CD4-positive, alpha-beta memory T cell (primary cell): ENCODE data around the gene CMC4. TPM values are rescaled to one million over a fixed set of nuclear protein-coding genes. Genes with fewer than 3 reads are reported as not detected.

ENCODE experiments used
- CTCF ChIA-PET: fragments of 350-600 bp; sonication (Branson Sonifier 250); formaldehyde crosslinking; loops from one replicate; lab custom pipeline; 2021; ENCODE audit warnings: inconsistent platforms; ENCODE audit not compliant: partially characterized antibody; lab: Charles Lee
- POLR2A ChIA-PET: fragments of 350-600 bp; sonication (Branson Sonifier 250); formaldehyde crosslinking; loops from one replicate; lab custom pipeline; 2021; ENCODE audit not compliant: partially characterized antibody; lab: Charles Lee
- DNase-seq, 5 donors: peaks; one replicate each; pipeline versions ENCODE4 v3.0.0 to v3.0.0-alpha.2; 2020 to 2022; ENCODE audit warnings: mixed read lengths in 1 of 5
- H3K27ac ChIP-seq: one replicate; pipeline ENCODE4 v1.7.0; 2013; ENCODE audit warnings: low read depth, low read length
- H3K27me3 ChIP-seq: 2 replicates; pipeline ENCODE4 v1.7.0; 2013; ENCODE audit warnings: mild to moderate bottlenecking, low read length, moderate library complexity; ENCODE audit not compliant: insufficient read depth
- H3K36me3 ChIP-seq: 2 replicates; pipeline ENCODE4 v1.7.0; 2013; ENCODE audit warnings: mild to moderate bottlenecking, low read length, moderate library complexity; ENCODE audit not compliant: insufficient read depth
- H3K4me1 ChIP-seq: 2 replicates; pipeline ENCODE4 v1.7.0; 2013; ENCODE audit warnings: mild to moderate bottlenecking, low read length, moderate library complexity; ENCODE audit not compliant: insufficient read depth
- H3K4me3 ChIP-seq, 2 donors: one replicate each; pipeline ENCODE4 v1.7.0; 2013; ENCODE audit warnings: low read length in 2 of 2, mild to moderate bottlenecking in 1 of 2
- H3K9me3 ChIP-seq, 2 donors: one replicate each; pipeline ENCODE4 v1.7.0; 2013; ENCODE audit warnings: low read length in 2 of 2, control low read depth in 1 of 2; ENCODE audit not compliant: control insufficient read depth in 1 of 2
- H3K27ac Mint-ChIP-seq, 7 donors: one replicate each; pipeline ENCODE4 v1.8.0; 2020 to 2021; ENCODE audit warnings: mixed read lengths in 7 of 7, mild to moderate bottlenecking in 6 of 7, inconsistent platforms in 3 of 7, moderate library complexity in 3 of 7
- H3K27me3 Mint-ChIP-seq, 2 donors: one replicate each; pipeline ENCODE4 v1.8.0; 2020 to 2021; ENCODE audit warnings: mixed read lengths in 2 of 2
- H3K36me3 Mint-ChIP-seq, 2 donors: one replicate each; pipeline ENCODE4 v1.8.0; 2020 to 2021; ENCODE audit warnings: mixed read lengths in 2 of 2, inconsistent platforms in 1 of 2, mild to moderate bottlenecking in 1 of 2
- H3K4me1 Mint-ChIP-seq, 4 donors: one replicate each; pipeline ENCODE4 v1.8.0; 2020 to 2021; ENCODE audit warnings: mixed read lengths in 4 of 4, mild to moderate bottlenecking in 1 of 4
- H3K4me3 Mint-ChIP-seq, 8 donors: one replicate each; pipeline ENCODE4 v1.8.0; 2020 to 2021; ENCODE audit warnings: mixed read lengths in 8 of 8, mild to moderate bottlenecking in 7 of 8, moderate library complexity in 6 of 8, inconsistent platforms in 3 of 8
- H3K9me3 Mint-ChIP-seq, 8 donors: one replicate each; pipeline ENCODE4 v1.8.0; 2020 to 2021; ENCODE audit warnings: mixed read lengths in 8 of 8, mild to moderate bottlenecking in 5 of 8, inconsistent platforms in 3 of 8, moderate library complexity in 1 of 8
- intact Hi-C: fragments of 100-400 bp; cut with micrococcal nuclease; formaldehyde crosslinking; loops from one replicate; pipeline ENCODE4 v1.15.1; 2023
- polyA plus RNA-seq, 2 donors: library from polyadenylated mRNA; unstranded; fragments of 300-500 nt; fragmentation: Illumina TruSeq; gene quantifications; one replicate each; pipeline ENCODE4 v1.2.3, GENCODE V29; 2021
- total RNA-seq, 2 experiments: library from RNA; stranded (reverse); gene quantifications; one replicate each; pipeline ENCODE4 v1.2.3, GENCODE V29; 2021

Gene CMC4
- total and polyA plus RNA-seq, 4 experiments from 2014 or later: 6.1 to 25.3 (median 15.0) TPM

DNA sequence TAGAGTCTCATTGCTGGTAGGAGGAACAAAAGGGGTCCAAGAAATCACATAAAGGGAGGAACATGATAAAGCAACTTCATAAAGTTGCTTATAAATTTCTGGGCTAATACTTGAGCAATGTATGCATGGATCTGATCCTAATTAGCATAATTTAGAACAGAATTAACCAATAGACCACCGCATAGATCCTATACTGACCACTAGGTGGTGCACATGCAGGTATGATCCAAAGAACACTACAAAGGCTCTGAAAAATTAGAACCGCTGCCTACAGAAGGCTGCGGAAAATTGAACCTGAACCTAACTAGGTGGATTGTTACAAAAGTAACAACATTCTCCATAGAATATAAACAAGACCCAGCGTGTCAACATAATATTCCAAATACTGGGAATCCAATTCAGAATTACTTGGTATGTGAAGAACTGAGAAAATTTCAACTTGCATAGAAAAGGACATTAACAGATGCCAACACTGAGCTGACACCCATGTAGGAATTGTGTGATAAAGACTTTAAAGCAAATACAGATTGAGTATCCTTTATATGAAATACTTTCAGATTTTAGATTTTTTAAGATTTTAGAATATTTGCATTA lies 23.6 kb upstream of the CMC4 start:
- intact Hi-C loops: loop anchor here (1.0 kb wide), 2 partner anchors 85 to 122 kb away; partner anchors contain the start of gene VBP1
- Histone ChIP-seq H3K4me3 (no peak overlapping the region), H3K36me3 (peaks cover 3% of the 10 kb centered on the region), H3K27ac (no peak overlapping the region), H3K9me3 (no peaks in the 10 kb centered on the region), H3K4me1 (no peaks in the 10 kb centered on the region), H3K27me3 (no peaks in the 10 kb centered on the region)
- Mint-ChIP-seq H3K9me3 (no peaks in the 10 kb centered on the region), H3K4me1 (peaks cover 0 to 6% (median 4%) of the 10 kb centered on the region in 4 donors), H3K36me3 (peaks cover 3 to 26% of the 10 kb centered on the region in 2 donors), H3K4me3 (no peak overlapping the region), H3K27me3 (no peaks in the 10 kb centered on the region), H3K27ac (no peak overlapping the region)
- ChIA-PET CTCF (interaction anchor here (0.7 to 2.0 kb wide), 5 partner anchors 9 to 177 kb away, joined by 3 to 19 read pairs (median 5); partner anchors contain the start of gene VBP1), POLR2A (interaction anchor here (1.2 kb wide), 1 partner anchor 122 kb away, joined by 3 read pairs; the partner anchor contains the start of gene VBP1)
- DNase-seq: peak; percentile 41 to 47 (median 45)

DNA sequence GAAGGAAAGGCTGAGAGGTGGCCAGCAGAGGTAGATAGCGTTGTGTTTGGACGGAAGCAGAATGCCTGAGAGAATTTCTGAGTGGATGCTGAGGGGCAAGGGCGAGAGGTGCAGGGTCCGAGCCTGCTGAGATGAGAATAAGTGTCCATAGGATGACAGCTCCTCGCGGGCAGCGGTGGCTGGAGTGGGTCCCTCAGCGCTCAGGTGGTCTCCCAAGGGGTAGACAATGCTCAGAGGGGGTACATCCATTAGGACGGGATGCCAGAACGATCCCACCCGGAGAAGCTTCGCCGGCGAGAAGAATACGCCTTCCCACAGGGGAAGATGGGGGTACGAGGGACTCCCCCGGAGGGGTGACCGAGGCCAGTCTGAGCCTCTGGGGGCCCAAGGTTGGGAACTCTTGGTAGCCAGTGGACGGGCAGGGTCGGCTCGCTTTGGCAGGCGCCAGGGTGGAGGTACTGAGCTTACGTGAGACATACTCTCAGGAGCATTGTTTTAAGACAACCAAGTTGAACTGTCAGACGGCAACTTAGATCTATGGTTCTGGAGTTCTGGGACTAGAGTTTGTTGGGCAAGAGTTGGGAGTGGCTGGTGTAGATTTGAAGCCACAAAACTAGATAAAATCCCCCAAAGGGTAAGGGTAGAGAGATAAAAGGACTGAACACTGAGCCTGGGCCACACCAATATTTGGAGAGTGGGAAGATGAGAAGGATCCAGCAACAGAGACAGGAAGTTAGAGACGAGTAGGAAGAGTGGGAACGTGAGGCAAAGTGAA lies 16.2 kb upstream of the CMC4 start:
- H3K27me3 ChIP-seq: no peaks in the 10 kb centered on the region
- H3K4me1 ChIP-seq: no peaks in the 10 kb centered on the region
- CTCF ChIA-PET: interaction anchor here (1.1 to 2.9 kb wide), 7 partner anchors 10 to 169 kb away, joined by 3 to 18 read pairs (median 4); no protein-coding TSS in a partner anchor
- POLR2A ChIA-PET: no interaction called here
- peaks cover 4% of the 10 kb centered on the region for H3K36me3 ChIP-seq
- no peaks in the 10 kb centered on the region for H3K9me3 ChIP-seq
- no peak overlapping the region for H3K27ac ChIP-seq
- H3K4me3 ChIP-seq: no peak overlapping the region
- no peak for DNase-seq
- H3K4me1 Mint-ChIP-seq: peaks cover 0 to 6% (median 0%) of the 10 kb centered on the region in 4 donors
- H3K4me3 Mint-ChIP-seq: no peak overlapping the region
- no peaks in the 10 kb centered on the region for H3K9me3 Mint-ChIP-seq
- H3K36me3 Mint-ChIP-seq: peaks cover 0 to 29% of the 10 kb centered on the region in 2 donors
- peak overlapping the region in 2 of 7 donors; percentile 11 to 67 for H3K27ac Mint-ChIP-seq
- intact Hi-C loops: loop anchor here (1.0 kb wide), 1 partner anchor 107 kb away; no protein-coding TSS in a partner anchor
- H3K27me3 Mint-ChIP-seq: no peaks in the 10 kb centered on the region

DNA sequence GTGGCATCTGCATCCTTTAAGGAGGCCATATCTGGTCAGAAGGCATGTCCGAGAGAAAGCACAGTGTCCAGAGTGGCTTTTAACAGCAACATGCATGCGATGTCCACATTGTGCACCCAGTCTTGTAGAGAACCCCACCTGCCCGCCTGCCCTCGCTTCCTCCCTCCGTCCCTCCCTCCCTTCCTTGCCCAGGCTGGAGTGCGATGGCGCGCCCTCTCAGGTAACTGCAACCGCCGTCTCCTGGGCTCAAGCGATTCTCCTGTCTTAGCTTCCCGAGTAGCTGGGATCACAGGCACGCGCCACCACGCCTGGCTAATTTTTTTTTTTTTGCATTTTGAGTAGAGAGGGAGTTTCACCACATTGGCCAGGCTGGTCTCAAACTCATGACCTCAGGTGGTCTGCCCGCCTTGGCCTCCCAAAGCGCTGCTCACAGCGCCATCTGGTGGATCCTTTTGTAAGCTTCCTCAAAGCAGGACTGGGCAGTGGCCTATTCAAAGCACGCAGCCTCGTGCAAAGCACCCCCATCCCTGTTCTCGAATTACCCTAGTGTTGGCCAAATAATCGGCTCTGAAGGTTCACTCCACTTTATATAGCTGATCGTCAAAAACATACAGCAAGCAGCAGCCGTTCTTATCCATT lies 15.4 kb upstream of the CMC4 start:
- Mint-ChIP-seq H3K4me3 (no peak overlapping the region), H3K36me3 (peaks cover 0 to 37% of the 10 kb centered on the region in 2 donors), H3K27ac (peak overlapping the region in 2 of 7 donors; percentile 30 to 65), H3K27me3 (no peaks in the 10 kb centered on the region), H3K9me3 (no peaks in the 10 kb centered on the region), H3K4me1 (peaks cover 0 to 6% (median 0%) of the 10 kb centered on the region in 4 donors)
- POLR2A ChIA-PET: no interaction called here
- DNase-seq: peak; percentile 15 to 34 (median 30)
- H3K9me3 ChIP-seq: no peaks in the 10 kb centered on the region
- no peak overlapping the region for H3K27ac ChIP-seq
- H3K36me3 ChIP-seq: peaks cover 4% of the 10 kb centered on the region
- CTCF ChIA-PET: interaction anchor here (1.1 to 2.9 kb wide), 8 partner anchors 9 to 168 kb away, joined by 3 to 18 read pairs (median 5); no protein-coding TSS in a partner anchor
- no peak overlapping the region for H3K4me3 ChIP-seq
- no peaks in the 10 kb centered on the region for H3K27me3 ChIP-seq
- intact Hi-C loops: loop anchor here (1.0 kb wide), 1 partner anchor 106 kb away; no protein-coding TSS in a partner anchor
- no peaks in the 10 kb centered on the region for H3K4me1 ChIP-seq

DNA sequence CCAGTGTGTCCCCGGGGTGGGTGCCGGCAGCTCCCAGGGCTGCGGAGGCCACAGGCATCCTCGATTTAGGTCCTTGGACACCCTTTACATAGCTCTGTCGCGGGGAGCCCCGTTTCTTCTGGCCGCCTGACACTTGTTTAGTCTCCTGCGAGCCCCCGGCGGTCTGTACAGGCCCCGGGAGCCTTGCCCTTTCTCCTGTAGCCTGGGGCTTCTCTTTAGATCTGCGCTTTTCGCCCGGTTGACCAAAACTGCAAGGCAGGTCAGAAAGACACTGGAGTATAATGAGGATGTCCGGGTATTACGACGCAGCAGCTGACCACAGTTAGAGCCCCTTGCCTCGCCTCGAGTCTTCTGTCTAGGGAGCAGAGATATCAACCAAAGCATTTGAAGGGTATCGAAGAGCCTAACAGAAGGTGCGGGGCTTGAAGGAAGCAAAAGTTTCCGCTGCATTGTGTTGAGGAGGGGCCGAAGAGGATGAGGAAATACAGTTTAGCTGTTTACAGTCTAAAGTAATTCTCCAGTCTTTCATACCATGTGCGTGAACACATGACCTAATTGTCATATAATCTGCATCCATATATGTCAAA lies 851 bp upstream of the CMC4 start:
- no peaks in the 10 kb centered on the region for H3K9me3 Mint-ChIP-seq
- H3K36me3 Mint-ChIP-seq: peaks cover 4 to 37% of the 10 kb centered on the region in 2 donors
- no peaks in the 10 kb centered on the region for H3K27me3 Mint-ChIP-seq
- H3K27ac Mint-ChIP-seq: peak overlapping the region; percentile 86 to 96 (median 95)
- H3K4me1 ChIP-seq: peaks cover 43% of the 10 kb centered on the region
- H3K36me3 ChIP-seq: no peaks in the 10 kb centered on the region
- H3K4me3 Mint-ChIP-seq: peak overlapping the region; percentile 87 to 96 (median 90)
- CTCF ChIA-PET: no interaction called here
- intact Hi-C loops: loop anchor here (1.0 to 5.0 kb wide), 3 partner anchors 45 to 145 kb away; partner anchors contain the start of genes FUNDC2 and VBP1
- peak overlapping the region; percentile 82 for H3K27ac ChIP-seq
- no peaks in the 10 kb centered on the region for H3K9me3 ChIP-seq
- peak overlapping the region; percentile 47 to 72 for H3K4me3 ChIP-seq
- DNase-seq: peak in 4 of 5 donors; percentile 14 to 30 (median 16)
- H3K4me1 Mint-ChIP-seq: peaks cover 35 to 70% (median 40%) of the 10 kb centered on the region in 4 donors
- H3K27me3 ChIP-seq: no peaks in the 10 kb centered on the region
- POLR2A ChIA-PET: interaction anchor here (0.6 to 1.5 kb wide), 3 partner anchors 45 to 144 kb away, joined by 3 to 7 read pairs (median 3); partner anchors contain the start of gene FUNDC2

DNA sequence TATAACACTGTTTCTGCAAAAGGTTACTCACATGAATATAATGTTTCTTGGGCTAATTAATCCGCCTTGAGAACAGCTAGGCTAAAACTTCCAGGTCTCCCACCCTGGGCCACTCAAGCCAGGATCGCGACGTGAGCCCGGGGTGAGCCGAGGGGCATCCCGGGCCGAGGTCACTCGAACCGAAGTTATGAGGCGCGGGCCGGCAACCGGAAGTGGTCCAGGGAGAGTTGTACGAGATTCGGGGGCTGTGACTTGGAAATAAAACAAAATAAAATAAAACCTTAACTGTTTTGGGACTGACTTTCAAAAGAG lies 317 bp downstream of the CMC4 start:
- intact Hi-C loops: loop anchor here (5.0 kb wide), 1 partner anchor 88 kb away; no protein-coding TSS in a partner anchor
- DNase-seq: peak in 1 of 5 donors; percentile 10
- Mint-ChIP-seq H3K9me3 (no peaks in the 10 kb centered on the region), H3K4me3 (peak overlapping the region; percentile 74 to 89 (median 82)), H3K27me3 (no peaks in the 10 kb centered on the region), H3K36me3 (peaks cover 0 to 30% of the 10 kb centered on the region in 2 donors), H3K4me1 (peaks cover 35 to 69% (median 40%) of the 10 kb centered on the region in 4 donors), H3K27ac (peak overlapping the region; percentile 60 to 94 (median 93))
- peaks cover 43% of the 10 kb centered on the region for H3K4me1 ChIP-seq
- no peaks in the 10 kb centered on the region for H3K9me3 ChIP-seq
- H3K36me3 ChIP-seq: no peaks in the 10 kb centered on the region
- ChIA-PET POLR2A (interaction anchor here (0.8 to 2.1 kb wide), 5 partner anchors 12 to 118 kb away, joined by 3 to 10 read pairs (median 5); partner anchors contain the start of gene FUNDC2), CTCF (interaction anchor here (1.7 kb wide), 1 partner anchor 14 kb away, joined by 8 read pairs; no protein-coding TSS in a partner anchor)
- peak overlapping the region; percentile 47 to 59 for H3K4me3 ChIP-seq
- H3K27ac ChIP-seq: peak overlapping the region; percentile 80
- H3K27me3 ChIP-seq: no peaks in the 10 kb centered on the region

DNA sequence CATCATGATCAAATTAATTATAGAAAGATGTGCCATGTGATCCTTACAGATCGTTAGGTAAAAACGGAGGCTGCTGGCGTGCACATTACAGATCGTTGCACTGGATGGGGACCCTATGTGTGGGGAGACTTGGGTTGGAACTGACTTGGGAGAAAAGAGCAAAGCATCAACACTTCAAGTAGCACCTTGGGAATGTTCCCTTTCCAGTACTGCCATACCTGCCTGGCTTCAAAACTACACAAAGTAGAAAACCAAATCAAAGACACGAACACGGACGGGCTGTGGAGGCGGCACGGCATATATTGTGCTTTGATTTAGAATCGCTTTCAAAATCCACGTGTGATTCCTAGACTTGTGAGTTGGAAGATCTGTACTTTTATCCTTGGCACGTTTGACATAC lies 898 bp downstream of the CMC4 start:
- no peaks in the 10 kb centered on the region for H3K27me3 ChIP-seq
- H3K9me3 Mint-ChIP-seq: no peaks in the 10 kb centered on the region
- POLR2A ChIA-PET: interaction anchor here (0.8 to 2.1 kb wide), 5 partner anchors 11 to 119 kb away, joined by 3 to 10 read pairs (median 5); partner anchors contain the start of gene FUNDC2

More for the DNA sequence above, 898 bp downstream of the CMC4 start:
- no peaks in the 10 kb centered on the region for H3K9me3 ChIP-seq
- no peaks in the 10 kb centered on the region for H3K36me3 ChIP-seq
- peak overlapping the region; percentile 80 for H3K27ac ChIP-seq
- peaks cover 43% of the 10 kb centered on the region for H3K4me1 ChIP-seq
- no peak for DNase-seq
- intact Hi-C loops: loop anchor here (5.0 kb wide), 1 partner anchor 88 kb away; no protein-coding TSS in a partner anchor
- Mint-ChIP-seq H3K4me3 (peak overlapping the region; percentile 74 to 89 (median 82)), H3K27me3 (no peaks in the 10 kb centered on the region), H3K27ac (peak overlapping the region; percentile 60 to 94 (median 91)), H3K36me3 (peaks cover 0 to 24% of the 10 kb centered on the region in 2 donors), H3K4me1 (peaks cover 29 to 63% (median 35%) of the 10 kb centered on the region in 4 donors)
- CTCF ChIA-PET: interaction anchor here (1.7 kb wide), 1 partner anchor 13 kb away, joined by 8 read pairs; no protein-coding TSS in a partner anchor
- H3K4me3 ChIP-seq: peak overlapping the region in 1 of 2 donors; percentile 59
